Coronary artery (tissue), 2 donors: Measurements from ENCODE around the gene SCN2B.

Experiments used
- DNase-seq: peaks from one replicate; pipeline ENCODE4 v3.0.0-alpha.2; 2017; ENCODE audit warnings: low spot score
- H3K27ac ChIP-seq, 2 donors: fragments of 200-600 bp; sonication (generic); one replicate each; pipeline ENCODE4 v1.5.1; 2016 to 2019
- H3K4me3 ChIP-seq: fragments of 200-600 bp; sonication (generic); 2 replicates; pipeline ENCODE4 v1.5.1; 2016; ENCODE audit warnings: mild to moderate bottlenecking, moderate library complexity
- TF ChIP-seq, protein P1 (sequence below): fragments of 200-600 bp; sonication (generic); IDR thresholded peaks from one replicate; pipeline ENCODE4 v1.5.1; 2019; ENCODE audit warnings: antibody characterized with exemption

The SCN2B gene

DNA sequence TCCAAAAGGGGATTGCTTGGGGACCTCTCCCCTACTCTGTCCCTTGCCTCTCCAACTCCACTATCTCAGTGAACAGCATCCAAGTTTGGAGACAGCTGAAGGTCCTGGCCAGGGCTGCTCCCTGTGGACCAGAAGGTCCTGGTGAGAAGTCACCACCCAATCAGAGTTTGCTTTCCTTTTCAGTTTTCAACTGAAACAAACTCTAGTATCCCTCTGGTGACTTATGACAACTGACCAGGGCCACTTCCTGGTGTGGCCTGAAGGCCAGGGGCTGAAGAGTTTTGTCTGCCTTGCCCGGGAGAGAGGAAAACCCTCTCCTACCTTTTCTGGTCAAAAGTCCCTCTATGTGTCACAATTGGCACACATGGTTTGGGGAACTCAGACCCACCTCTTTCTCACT, 43.3 kb upstream of the SCN2B start:
- no peak for DNase-seq
- H3K4me3 ChIP-seq, result no peak overlapping the region
- H3K27ac ChIP-seq, result no peak overlapping the region
- TF ChIP-seq, protein P1, sequence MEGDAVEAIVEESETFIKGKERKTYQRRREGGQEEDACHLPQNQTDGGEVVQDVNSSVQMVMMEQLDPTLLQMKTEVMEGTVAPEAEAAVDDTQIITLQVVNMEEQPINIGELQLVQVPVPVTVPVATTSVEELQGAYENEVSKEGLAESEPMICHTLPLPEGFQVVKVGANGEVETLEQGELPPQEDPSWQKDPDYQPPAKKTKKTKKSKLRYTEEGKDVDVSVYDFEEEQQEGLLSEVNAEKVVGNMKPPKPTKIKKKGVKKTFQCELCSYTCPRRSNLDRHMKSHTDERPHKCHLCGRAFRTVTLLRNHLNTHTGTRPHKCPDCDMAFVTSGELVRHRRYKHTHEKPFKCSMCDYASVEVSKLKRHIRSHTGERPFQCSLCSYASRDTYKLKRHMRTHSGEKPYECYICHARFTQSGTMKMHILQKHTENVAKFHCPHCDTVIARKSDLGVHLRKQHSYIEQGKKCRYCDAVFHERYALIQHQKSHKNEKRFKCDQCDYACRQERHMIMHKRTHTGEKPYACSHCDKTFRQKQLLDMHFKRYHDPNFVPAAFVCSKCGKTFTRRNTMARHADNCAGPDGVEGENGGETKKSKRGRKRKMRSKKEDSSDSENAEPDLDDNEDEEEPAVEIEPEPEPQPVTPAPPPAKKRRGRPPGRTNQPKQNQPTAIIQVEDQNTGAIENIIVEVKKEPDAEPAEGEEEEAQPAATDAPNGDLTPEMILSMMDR, result no peak

DNA sequence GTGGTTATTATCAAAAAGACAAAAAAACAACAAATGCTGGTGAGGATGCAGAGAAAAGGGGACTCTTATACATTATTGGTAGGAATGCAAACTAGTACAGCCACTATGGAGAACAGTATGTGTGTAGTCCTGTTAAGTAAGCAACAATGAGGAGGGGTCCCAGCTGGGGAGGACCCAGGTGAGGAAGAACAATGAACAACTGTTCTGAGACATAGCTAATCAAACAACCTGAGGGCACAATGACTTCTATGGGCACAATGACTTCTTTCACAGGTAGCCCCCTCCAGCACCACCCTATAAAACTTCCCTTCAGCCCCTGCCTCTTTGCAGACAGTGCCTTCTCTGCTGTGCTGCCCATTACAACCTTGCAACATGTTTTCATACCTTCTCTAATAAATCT, 42.8 kb upstream of the SCN2B start:
- Histone ChIP-seq H3K4me3 (no peak overlapping the region), H3K27ac (no peak overlapping the region)
- TF ChIP-seq, protein P1, result no peak
- DNase-seq, result no peak

DNA sequence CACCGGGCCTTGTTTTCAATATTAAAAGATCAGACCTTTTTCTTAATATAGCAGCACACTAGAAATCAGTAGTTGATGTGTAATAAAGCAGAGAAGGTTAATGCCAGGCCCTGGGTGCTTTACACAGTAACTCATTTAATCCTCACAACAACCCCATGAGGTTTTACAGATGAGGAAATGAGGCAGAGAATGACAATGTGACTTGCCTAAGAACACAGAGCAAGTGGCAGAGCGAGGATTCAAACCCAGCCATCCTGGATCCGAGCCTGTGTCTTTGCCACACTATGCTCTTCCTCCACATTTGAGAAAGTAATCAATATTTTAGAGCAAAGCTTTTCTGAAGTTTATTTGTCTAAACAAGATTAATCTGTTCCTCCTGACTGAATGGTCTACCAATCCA, 41.1 kb upstream of the SCN2B start:
- Histone ChIP-seq H3K27ac (no peak overlapping the region), H3K4me3 (no peak overlapping the region)
- TF ChIP-seq, protein P1, result no peak
- DNase-seq, result no peak

- Histone ChIP-seq H3K27ac (no peak overlapping the region), H3K4me3 (no peak overlapping the region)
- DNase-seq, result no peak
- TF ChIP-seq, protein P1, result no peak
Measured at GRCh38 chr11:118216621-118217481, 40.4 kb upstream of the SCN2B start.

DNA sequence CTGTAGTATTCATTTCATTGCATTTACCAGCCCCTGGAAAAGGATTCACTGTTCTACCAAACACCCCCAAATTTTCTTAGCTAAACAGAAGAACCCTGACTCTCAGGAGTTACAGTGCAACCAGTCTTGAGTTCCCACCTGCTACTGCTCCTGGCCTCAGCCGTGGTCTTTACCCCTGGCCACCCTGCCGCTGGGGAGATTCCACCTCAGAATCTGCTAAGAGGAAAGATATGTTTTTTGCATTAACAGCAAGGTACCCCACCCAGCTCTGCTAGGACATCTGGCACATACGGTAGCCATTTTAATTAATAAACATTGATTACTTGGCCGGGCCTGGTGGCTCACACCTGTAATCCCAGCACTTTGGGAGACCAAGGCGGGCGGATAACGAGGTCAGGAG, 39.3 kb upstream of the SCN2B start:
- DNase-seq, result no peak
- H3K27ac ChIP-seq, result no peak overlapping the region
- H3K4me3 ChIP-seq, result no peak overlapping the region
- TF ChIP-seq, protein P1, result no peak

- H3K4me3 ChIP-seq, result no peak overlapping the region
- TF ChIP-seq, protein P1, result no peak
- DNase-seq, result no peak
- no peak overlapping the region for H3K27ac ChIP-seq
Measured at GRCh38 chr11:118215262-118215661, 38.8 kb upstream of the SCN2B start.

GRCh38 chr11:118214210-118214914, 37.9 kb upstream of the SCN2B start:
- H3K27ac ChIP-seq, result no peak overlapping the region
- TF ChIP-seq, protein P1, result no peak

More at GRCh38 chr11:118214210-118214914, 37.9 kb upstream of the SCN2B start:
- DNase-seq, result no peak
- H3K4me3 ChIP-seq, result no peak overlapping the region
